Stimulated activated CD4-positive, alpha-beta T cell treated with anti-CD3 and anti-CD28 coated beads, Interleukin-2, amount 100 ng/mL, for 4 hours (primary cell): Measurements from ENCODE around the gene SMG6.
"Not testable (repeated sequence)": the region's sequence is repeated elsewhere in the genome, so short reads cannot be mapped to it uniquely, and the experiment has no call there.

Experiments
- DNase-seq: peaks from one replicate; pipeline ENCODE4 v3.0.0-alpha.2; 2020; ENCODE audit warnings: low read depth

The SMG6 gene

DNA sequence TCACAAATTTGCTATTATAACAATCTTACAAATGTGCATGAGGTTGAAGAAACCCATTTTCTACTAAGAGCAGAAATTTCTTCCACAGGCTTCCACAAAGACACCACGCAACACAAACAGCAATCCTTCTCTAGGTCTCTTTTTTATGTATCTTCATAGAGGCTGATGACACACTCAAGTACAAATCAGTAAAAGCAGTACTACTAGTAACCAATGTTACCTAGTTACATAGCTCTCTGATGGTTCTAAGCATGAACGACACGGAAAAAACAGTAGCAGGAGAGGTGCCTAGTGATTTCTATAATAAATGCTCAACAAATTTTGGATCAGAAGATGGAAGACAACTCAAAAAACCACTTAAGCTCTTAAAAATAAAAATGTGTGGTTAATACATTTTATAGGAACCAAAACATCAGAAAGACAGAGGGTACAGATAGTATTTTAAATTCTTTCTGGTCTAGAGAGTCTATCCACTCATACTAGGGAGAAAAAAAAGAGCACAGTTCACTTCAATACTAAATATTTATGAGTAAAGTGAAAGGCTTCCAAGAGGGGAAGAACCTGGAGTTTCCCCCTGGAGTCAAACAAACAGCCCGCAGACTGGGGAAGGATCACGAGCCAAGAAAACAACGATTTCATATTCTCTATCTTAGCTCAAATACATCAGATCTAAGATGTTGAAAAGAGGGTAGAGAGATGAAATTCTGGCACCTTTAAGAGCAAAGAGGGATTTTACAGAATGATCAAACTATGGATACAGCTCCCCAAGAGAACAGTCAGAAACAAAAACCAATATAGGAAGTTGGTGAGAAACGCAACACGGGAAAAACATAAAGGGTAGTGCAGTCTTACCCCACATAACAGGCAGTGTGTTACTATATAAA, 40.2 kb downstream of the SMG6 start:
- DNase-seq: no peak

DNA sequence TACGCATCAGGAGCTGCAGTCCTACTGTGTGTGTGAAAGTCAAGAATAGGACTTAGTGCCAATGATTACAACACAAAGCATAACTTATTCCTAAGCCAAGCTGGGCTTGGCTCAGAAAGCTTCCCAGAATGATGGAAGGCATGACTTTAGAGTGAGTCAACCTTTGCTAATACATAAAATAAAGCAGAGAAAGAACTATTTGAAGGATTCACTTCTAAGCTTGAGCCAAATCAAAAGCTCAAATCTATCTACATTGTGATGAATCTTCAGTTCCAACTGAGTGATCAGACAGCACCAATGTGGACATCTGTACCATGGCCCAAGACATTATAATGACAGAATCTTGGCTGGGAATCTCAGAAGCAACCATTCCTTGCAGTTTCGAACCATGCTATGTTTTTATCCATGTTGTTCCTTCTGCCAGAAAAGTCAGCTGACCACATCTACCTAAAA, 41.4 kb downstream of the SMG6 start:
- DNase-seq: no peak

DNA sequence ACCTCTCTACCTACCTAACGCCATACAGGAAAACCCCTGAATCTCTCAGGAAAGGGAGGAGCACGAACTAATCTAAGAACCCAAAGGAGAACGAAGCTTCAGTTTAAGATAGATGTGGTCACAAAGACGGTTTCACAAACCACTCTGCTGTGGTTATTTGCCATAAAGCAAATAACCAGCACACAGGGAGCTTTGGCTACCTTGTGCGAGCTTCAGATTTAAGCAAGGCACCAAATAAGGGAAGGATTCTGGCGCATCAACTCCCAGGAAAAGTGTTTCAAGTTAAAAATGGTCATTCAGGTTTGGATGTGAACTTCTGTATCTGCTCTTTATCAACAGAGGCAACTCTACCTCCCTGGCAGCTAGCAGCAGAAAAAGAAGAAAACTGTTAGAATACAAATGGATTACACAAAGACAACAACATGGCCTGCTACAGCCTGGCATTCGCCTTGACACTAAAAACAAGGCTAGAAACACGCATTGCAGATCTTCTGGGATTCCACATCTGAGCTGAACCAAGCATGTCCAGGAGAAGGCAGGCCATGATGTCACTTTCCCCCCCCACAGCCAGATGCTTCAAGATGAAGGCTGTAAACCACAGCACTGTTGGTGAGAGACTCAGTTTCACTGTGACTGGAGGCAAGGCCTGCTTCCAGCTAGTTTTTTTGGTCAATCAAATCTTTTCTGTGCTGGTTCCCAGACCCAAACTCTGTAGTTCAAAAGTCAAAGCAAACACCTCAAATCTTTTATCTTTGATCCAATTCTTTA, 43.6 kb downstream of the SMG6 start:
- DNase-seq: peak; percentile 50

DNA sequence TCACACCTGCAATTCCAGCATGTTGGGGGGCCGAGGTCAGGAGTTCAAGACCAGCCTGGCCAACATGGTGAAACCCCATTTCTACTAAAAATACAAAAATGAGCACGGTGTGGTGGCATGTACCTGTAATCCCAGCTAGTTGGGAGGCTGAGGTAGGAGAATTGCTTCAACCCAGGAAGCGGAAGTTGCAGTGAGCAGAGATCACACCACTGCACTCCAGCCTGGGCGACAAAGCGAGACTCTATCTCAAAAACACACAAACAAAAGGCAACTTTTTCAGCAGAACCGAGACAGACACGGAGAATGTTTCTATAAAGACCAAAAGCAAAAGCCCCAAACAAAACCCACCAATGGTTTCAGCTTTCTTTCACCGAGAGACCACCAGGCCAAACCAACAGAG, 44.8 kb downstream of the SMG6 start:
- not testable (repeated sequence) for DNase-seq

DNA sequence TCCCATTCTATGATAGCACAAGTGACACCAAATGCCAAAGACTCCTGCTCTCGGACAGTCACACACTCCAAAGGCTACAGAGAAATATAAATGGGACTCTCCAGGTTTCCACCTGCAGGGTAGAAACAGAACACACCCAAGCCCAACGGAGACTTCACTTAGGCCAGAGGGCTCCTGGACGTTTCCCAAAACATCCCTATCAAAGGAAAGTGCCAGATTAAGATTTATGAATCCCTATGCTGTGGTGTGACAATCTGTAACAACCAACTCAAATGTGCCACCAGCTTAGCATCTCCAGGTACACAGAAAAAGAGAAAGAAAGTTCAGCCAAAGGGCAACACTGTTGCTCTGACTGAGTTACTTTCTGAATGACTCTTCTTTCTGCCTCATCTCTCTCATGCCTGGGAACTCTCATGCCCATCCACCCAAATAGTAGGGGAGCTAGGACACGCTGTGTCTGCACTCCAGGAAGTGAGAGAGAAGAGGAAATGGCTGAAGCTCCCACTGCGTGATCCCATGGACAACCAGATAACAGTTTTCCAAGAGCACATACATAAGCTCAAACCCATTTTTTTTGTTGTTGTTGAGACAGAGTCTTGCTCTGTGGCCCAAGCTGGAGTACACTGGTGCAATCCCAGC, 49.7 kb downstream of the SMG6 start:
- DNase-seq: no peak

DNA sequence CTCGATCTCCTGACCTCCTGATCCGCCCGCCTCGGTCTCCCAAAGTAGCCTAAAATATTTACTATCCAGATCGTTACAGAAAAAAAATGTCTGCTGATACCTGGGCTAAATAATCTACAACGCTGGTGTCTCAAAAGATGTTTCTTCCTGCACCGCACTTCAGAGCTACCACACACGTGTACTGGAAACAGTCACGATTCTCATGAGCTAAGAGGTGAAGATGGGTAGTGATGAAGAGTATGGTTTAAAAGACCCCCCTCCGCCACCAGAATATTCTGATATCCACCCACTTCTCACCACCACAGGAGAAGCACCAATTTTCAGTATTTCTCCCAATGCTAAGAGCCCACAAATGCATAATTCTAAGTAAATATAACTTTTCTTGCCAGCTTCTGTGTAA, 50.2 kb downstream of the SMG6 start:
- DNase-seq: no peak

DNA sequence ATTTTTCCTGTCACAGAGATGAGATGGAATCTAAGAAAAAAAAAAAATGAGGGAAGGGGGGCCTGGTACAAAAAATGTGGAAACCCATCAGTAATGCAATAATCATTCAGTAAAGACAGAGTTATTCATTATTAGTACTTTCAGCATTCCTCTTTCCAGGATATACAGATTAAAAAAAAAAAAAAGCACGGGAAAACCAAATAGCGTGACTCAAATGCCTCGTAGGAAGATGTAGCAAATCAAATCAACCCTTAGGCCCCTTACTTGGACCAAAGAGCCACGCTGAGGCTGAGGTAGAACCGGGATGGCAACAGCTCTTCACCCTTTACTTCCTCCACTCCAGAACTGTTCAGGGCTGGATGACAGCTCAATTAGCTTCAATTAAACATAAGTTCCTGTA, 52.5 kb downstream of the SMG6 start:
- no peak for DNase-seq

DNA sequence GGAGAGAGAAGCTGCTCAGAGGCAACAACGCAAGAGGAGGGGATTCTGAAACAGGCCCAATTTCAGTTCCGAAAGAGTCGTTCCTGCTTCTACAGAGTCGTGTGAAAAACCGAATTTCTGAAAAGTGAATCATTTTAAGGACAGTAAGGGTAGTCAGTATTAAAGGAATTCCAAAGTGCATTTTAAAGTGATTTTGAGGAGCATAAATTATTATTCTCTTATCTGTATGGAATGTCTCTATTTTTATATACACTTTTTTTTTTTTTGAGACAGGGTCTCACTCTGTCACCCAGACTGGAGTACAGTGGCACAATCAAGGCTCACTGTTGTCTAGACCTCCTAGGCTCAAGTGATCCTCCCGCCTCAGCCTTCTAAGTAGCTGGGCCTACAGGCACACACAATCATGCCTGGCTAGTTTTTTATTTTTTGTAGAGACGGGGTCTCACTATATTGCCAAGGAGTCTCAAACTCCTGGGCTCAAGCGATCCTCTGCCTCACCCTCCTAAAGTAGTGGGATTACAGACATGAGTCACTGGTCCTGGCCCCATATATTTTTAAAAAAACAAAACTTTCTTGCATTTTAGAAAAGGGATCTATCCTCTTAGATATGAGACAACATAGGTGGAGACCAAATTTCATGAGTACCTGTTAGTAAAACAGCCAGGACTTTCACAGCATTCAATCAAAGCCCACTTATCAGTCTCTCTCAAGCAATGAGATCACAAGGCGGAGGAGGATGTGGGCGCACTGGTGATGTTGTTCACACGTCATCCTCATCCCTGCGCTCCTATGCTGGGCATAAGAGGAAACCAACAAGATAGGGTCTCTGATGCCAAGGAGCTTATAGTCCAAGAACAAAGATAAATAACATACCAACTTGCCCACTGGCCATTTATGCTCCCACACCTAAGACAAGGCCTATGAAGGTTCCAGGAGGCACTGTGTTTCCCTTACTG, 53.2 kb downstream of the SMG6 start:
- no peak for DNase-seq

DNA sequence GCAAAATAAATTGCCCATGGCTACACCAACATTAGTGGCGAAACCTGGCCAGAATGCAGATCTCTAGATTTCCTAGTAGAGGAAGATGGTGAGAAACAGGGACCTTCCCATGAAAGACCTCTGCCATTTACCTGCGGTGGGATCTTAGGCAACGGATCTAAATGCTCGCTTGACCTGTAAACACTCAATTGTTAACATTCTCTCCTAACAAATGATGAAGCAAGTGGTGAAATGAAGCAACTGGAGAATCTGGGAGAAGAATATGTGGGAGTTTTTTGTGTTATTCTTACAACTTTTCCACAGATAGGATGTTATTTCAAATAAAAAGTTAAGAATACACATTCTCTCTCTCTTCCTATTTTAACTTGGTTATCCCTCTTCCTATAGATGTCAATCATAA, 56.6 kb downstream of the SMG6 start:
- no peak for DNase-seq

DNA sequence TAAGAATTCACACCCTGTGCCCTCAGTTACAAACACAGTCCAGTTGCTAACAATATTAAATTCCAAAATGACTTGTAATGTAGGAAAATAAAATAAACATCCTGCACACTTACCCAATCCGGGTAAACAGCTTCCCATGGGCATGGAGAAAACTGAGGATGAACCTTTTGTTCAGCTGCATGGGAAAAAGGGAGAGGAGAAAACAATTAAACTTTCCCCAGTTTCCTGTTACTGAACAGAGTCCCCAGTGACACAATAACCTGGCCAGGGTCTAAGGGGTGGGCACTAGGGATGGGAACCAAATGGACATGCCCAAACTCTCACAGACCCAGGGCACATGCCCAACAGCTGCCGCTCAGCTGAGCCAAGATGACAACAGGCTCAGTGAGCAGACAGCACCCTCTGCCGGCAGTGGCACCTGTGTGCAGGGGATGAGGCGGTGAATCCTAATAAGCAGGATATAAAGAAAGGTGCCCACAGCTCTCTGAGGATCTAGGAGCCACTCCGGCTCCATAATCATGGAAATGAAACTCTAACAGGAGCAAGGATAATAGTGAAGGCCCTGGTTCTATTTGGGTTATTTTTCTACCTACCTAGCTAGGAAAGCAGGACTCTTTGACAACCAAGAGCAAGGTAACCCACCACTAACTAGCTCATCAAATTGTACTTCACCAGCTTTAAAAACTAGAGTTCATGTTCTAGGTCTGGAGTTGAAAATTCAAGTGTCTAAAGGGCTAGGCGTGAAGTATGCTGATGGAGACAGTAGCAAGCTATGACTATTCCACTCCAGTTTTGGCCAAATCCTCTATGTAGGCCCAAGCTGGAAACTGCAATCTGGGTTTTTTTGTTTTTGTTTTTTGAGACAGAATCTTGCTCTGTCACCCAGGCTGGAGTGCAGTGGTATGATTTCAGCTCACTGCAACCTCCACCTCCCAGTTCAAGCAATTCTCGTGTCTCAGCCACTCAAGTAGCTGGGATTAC, 58.8 kb downstream of the SMG6 start:
- DNase-seq: peak; percentile 83

DNA sequence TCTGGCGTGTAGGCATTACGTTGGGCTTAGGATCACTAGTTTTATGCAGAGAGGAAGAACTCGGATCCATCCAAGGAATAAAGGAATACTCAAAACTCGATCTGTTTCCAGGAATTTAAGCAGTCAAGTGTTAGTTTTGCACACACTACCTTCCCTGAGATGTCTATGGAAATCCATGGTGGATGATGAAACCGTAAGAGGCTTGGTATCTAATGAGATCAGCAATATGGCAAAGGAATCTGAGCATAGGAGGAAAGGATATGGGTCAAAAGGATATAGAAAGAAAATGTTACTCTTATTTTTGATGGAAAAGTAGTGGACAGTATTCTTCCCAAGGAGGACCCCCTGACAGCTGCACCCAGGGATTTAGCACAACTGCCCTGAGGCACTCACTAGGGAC, 59.6 kb downstream of the SMG6 start:
- DNase-seq: no peak

DNA sequence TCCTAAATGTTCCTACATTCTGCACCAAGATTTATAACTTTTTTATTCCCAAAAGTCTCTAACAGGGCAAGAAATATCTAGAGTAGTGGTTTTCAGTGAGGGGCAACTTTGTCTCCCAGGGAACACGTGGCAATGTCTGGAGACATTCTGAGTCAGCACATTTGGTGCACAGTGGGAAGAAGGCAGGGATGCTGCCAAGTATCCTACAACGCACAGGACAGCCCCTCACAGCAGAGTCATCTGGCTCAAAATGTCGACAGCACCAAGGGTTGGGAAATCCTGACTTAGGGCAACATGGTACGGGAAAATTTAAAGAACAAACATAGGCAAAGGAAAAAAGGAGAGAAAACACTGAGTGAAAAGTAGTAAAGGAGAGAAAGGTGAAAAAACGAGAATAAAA, 61.8 kb downstream of the SMG6 start:
- DNase-seq: no peak

DNA sequence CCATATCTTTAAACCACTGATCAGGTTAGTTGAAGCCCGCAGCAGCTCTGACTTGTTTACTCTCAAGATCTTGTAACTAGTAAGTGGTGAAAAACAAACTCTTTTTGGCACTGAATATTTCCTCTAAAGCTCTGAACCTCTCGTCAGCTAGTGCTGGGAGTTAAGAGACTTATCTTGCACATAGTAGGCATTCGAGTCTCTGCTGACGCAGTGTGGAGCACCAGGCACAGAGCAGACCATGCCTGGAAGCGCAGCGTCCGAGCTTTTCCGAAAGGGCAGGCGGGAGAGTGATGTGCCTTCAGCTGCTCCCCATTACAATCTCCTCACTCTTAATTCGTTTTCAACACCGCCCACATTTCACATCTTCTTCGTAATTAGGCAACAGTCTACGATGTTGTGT, 63.0 kb downstream of the SMG6 start:
- DNase-seq: no peak

DNA sequence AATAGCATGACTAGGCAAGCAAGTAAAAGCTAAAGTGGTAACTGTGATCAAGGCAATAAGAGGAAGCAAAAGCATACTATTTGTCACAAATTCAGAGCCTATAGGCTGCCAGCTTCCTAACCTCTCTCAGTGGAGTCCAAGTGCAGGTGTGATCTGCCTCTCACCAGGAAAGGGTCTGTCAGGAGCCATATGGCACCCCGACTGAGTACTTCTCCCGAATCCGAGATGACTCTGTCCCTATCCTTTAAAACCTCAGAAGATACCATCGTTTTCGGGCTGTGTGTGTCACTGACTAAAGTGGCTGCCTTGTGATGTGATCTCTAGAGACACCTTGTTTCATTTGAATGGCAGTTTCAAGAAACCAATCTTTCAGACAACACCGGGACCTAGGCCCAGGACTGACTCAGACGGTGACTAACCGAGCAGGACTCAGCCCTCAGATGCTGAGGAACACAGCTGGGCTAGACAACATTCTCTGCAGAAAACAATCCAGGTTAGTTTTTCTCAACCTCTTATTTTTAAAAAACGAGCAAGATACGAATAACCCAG, 63.6 kb downstream of the SMG6 start:
- peak; percentile 27 for DNase-seq

DNA sequence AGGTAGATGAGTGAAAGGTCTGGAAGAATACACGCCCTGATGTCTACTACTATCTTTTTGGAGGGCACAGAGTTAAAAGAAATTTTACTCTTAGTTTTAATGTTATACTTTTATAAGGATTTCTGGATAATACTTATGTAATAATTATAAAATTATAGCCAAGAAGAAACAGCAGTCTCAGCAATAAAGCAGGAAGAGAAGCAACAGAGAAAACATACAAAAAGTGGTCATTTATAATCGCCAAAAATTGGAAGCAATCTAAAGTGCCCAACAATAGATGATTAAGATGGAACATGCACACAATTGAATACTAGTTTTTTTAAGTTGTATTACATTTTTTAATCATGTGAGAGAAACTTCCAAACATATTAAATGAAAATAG, 64.4 kb downstream of the SMG6 start:
- no peak for DNase-seq

DNA sequence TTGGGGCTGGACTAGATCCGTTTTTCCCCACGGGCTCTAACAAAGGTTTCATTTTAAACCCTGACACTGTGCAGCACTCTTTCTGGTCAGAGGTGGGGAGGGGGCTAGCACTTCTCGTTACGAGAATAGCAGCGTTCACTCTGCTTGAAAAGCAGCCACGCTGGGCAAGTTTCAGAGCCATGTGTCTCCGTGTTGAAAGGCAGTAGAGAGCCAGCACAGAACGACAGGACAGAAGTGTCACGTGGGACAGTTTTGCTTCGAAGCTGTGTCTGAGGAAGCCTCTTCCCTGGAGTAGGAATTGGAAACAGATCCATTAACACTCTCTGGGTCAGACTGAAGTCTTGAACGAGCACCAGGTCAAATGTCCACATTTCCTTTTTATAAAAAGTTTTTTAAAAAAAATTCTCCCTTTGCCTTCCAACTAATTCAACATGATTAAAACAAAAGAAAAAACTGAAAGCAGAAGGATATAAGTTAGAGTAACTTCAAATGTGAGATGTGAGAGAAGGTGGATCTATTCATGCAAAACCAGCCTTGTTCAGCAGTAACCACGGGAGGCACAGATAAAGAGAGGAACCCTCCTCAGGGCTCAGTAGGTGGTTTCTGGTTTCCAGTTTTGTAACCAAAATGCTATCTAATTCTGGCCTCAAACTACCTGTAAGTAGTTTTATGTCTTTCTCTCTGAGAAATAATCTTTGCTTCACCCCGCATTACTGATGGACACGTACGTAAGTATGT, 65.0 kb downstream of the SMG6 start:
- no peak for DNase-seq

DNA sequence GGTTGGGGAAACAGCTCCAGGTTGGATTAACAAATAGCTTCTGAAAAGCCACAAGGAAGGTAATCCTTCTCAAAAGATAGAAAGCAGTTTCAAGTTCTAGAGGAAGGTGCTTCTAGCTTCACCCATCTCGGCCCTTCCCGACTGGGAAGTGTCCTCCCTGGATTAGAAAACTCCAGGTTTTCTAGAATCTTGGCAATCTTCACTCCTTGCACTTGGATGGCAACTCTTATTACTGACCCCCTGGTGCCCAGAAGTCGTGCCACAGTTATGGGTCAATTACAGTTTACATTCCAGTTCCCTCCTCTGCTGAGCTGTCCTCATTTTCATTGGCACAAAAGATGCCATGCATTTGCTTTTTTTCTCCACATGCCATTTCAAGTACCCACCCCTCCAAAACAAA, 65.6 kb downstream of the SMG6 start:
- no peak for DNase-seq

DNA sequence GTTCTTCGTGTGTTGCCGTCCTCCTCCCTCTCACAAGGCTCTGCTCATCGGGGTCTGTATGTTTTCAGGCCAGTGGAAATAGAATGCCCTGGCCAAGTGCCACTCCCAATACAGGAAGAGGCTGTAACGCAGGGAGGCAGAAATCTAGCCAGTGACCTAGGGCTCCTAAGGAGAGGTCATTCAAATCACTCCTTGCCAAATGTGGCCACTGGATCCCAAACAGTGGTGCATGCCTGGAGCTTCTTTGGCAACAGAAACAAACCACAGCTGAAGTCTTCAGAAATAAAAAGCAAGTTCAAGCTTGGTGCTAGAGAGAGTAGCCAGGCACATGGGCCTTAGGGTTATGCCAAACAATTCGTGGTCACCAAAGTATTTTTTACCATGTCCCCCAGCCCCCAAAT, 66.1 kb downstream of the SMG6 start:
- DNase-seq: no peak

DNA sequence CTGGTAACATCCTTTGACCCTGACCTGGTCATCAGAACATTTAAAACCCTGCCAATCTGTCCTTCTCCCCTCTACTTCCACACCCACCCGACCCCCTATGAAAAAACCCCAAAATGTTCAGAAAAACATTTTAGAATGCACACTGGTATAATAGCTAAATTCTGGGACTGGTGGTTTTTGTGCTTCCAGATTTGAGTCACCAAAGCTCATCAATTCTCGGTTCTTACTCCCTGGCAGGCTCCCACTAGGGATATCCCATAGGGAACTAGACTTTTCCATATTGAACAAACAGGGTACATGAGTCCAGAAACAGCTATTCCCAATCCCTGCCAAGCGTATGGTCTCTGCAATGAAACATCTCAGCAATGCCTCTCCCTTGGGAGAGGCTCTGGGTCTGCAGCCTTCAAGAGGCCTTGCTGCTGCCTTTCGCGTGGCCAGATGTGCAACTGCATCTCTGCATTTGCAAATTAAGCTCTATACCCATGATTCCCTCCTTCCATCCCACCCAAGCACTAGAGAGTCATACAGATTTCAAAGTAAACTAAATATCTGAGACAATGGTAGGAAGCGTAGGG, 67.7 kb downstream of the SMG6 start:
- no peak for DNase-seq
